ENCODE measurements around the gene RNF207.

The RNF207 gene

DNA sequence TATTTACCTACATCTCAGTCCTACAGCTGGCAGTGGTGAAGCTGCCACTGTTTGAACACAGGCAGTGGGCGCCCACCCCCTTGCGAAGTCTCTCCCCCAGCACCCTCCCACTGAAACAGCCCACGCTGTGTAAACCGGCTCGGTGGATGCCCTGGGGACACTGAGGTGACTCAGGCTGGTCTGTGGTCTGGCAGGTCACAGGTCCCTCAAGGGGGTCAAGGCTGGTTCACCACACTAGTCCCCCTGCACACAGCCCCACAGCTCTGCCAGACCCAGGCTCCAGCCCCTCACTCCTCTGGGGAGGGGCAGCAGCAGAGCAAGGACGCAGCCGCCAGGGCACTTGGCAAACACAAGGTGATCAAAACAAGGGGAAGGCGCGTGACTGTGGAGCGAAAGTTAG, 33.4 kb upstream of the RNF207 start:
- no peak for DNase-seq

DNA sequence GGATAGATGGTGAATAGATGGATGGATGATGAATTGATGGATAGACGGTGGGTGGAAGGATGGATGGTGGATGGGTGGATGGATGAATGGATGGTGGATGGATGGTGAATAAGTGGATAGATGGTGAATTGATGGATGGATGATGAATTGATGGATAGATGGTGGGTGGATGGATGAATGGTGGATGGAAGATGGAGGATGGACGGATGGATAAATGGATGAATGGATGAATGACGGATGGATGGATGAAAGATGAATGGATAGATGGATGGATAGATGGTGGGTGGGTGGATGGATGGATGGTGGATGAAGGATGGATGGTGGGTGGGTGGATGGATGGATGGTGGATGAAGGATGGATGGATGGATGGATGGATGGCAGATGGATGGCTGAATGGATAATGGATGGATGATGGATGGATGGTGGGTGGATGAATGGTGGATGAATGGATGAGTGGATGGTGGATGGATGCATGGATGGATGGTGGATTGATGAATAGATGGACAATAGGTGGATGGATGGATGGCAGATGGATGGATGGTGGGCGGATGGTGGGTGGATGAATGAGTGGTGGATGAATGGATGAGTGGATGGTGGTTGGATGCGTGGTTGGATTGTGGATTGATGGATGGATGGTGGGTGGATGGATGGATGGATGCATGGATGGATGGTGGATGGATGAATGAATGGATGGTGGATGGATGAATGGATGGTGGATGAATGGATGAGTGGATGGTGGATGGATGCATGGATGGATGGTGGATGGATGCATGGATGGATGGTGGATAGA, 31.1 kb upstream of the RNF207 start:
- no peak for DNase-seq

DNA sequence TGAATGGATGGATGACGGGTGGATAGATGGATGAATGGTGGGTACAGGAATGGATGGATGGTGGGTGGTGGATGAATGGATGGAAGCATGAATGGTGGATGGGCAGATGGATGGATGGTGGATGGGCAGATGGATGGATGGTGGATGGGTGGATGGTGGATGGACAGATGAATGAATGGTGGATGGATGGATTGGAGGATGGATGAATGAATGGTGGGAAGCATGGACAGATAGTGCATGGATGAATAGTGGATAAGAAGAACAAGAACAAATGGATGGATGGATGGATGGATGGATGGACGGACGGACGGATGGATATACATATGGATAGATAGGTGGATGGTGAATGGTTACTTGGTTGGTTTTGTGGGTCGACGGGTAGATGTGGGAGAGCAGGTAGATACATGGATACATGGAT, 30.5 kb upstream of the RNF207 start:
- no peak for DNase-seq

DNA sequence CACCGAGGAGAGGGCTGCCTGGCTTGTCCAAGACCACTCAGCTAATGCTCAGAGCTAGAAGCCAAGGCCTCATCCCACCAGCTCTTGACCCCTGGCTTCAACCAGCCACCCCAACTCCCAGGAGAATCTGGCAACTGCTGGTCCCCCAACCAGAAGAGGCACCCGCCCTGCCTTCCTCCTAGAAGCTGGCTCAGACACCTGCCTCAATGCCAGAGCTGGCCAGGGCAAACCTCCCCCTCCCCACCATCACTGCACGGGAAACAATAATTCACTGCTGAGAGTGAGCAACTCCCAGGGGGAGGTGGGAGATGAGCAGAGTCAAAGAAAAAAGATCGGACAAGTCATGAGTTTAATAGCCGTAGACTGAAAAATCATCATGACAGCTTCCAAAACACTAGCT, 29.1 kb upstream of the RNF207 start:
- no peak for DNase-seq

DNA sequence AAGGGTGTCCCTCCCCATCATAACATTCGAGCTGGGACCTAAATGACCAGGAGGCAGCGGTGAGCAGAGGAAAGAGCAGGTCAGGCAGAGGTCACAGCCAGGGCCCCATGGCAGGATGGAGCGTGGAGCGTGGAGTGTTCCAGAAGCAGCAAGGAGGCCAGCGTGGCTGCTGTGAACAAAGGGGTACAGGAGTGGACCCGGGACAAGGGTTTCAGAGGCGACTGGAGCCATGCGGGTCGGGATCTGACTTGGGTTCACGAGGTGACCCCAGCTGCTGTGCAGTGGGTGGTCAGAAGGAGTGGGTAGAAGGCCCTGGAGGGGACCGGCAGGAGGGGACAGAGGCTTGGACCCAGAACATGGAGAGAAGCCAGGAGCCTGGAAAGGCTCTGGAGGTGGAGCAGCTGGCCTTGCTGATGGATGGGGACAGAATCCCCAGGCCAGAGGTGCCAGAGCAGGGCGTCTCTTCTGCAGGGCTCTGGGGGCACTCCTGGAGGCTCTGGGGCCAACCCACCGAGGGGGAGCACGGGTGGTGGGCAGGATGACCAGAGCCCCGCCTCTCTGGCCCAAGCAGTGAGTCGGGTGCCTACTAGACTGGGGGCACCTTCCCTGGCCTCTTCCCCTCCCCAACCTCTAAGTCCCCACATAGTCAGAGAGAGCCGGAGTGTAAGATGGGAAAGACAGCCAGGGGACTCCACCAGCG, 28.1 kb upstream of the RNF207 start:
- no peak for DNase-seq

DNA sequence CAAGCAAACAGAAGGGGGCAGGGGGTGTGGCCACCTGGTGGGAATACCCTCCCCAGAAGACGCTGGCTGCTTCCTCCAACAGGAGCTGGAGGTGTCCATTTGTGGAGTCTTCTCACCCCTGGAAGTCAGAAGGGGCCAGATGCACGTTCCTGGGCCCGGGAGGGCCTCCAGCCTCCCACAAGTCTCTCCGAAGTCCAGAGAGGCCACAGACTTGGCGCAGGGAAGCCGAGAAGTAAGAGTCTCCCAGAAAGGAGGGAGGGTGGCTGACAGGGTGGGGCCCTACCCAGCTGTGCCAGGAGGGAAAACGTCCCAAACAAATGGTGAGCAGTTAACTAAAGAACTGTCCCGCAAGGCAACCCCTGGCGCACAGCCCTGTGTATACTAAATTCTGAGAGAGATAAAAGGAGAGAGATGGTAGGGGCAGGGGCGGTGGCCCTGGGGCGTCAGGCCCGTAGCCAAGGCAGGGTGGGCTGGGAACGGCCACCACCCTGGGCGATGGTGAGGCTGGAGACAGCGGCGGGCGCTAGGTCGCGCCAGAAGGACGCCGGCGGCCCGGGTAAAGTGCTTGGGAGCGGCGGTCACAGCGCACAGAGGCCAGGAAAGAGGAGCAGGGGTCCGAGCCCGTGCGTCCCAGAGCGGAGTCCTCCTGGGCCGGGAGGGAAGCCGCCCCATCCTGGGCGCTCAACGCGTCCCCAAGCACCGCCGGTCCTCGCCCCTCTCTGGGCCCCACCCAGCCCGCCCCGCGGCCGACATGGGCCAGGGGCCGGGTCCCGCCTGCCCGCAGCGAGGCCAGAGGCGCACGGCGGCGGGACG, 27.0 kb upstream of the RNF207 start:
- DNase-seq: no peak

DNA sequence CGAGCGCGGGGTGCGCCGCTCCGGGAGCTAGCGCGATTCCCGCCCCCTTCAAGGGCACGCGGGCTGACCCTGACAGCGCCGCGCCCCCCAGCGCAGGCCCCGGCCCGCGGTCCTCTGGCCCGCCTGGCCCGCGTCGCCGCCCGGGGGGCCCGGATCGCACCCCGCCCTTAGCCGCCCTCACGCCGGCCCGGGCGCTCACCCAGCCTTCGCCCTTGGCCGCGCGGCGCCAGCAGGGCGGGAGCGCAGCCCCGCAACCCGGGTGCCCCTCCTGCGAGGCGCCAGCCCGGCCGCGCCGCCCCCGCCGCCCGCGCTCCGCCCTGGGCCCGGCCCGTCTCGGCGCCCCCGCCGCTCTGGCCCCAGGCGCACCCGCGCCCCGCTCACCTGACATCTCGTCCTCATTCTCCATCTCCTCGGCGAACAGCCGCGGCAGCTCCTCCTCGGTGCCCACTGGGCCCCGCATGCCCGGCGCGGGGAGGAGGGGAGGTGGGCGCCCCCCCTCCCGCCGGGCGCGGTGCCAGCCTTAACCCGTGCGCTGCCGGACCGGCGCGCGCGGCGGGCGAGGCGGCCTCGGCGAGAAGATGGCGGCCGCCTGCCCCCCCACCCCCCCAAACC, 26.2 kb upstream of the RNF207 start:
- peak in 1 of 51 donors; percentile 12 for DNase-seq

DNA sequence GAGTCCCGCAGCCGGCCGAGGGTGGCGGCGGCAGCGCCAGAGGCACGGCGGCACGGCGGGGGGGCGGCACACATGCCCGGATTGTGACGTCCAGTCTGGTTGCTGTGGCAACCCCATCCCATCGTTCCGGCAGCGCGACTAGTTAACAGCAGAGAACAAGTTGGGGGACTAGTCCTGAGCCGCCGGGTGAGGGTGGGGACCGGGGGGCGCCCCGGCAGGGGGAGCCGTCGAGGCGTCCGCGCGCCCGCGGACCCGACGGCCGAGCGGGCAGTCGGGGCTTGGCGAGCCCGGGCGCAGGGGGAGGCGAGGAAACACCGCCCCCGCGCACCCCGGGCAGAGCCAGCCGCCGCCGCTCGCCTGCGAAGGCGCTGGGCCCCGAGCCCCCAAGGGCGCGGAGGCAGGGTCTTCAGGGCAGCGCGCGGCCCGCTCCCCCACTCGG, 25.6 kb upstream of the RNF207 start, which contains the start of gene CHD5:
Gene CHD5, minus strand, starts transcription at position 54 of the 439 bp plus-strand sequence. CDS start 298 bp downstream, outside the sequence.
- DNase-seq: peak in 6 of 51 donors; percentile 13 to 37 (median 28)

DNA sequence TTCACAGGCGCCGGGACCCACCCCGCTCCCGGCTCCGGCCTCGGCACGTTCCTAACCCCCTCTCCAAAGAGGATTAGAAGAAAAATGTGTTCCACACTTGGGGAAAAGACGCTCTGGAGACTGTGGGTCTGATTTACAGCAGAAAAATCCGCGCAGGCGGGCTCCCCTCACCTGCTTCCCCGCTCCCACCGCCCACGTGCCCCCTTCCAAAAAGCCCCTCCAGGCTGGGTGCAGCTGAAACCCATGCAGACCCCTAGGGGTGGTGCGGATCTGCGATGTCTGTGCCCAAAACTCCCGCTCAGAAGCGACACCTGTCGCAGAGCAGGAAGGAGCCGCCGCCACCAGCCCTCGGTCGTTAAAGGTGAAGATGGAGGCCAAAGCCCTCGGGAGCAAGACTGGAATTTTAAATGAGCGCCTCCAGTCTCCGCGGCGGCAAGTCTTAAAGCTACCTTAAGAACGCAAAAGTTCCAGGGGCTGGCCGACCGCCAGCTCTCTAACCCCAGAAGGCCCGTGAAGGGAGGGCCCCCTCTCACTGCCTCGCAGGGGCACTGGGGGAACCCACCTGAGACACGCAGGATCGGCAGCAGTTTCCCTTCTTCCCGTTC, 25.1 kb upstream of the RNF207 start:
- no peak for DNase-seq

DNA sequence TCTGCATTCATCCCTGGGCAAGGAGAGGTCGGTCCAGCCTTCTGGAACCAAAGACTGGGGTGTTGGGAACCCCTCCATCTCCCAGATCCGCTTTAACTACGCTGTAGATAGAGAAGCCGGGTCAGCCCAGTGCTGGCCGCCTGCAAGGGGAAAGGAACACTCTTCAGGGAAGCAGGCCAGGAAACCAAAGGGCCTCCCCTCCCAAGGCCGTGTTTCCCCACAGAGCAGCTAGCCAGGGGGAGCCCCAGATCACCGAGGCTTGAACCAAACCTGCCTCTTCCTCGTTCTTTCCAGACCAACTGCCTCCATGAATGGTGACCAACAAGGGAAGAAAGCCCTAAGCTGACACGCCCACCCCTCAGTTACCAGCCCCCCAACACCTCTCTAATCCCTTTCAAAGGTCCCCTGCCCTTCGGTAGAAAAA, 24.6 kb upstream of the RNF207 start:
- no peak for DNase-seq

DNA sequence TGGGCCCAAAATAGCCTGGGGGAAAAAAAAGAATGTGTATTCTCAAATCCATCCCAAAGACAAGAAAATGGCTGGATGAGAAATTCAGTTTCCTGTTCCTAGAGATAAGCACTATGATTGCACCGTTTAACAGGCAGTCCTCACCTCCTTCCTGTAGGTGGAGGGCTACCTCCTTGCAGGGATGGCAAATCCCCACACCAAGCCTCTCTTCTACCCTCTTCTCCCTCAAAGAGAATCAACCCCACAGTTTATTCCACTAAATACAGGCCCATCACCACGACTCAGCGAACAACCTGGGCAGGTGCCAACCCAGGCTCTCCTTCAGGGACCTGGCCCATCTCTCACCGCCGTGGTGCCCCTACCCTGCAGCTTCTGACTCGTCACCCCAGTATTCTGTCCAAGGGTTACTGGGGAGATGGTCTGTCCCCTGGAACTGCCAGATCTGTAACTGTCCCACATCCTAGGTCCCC, 22.4 kb upstream of the RNF207 start:
- no peak for DNase-seq

DNA sequence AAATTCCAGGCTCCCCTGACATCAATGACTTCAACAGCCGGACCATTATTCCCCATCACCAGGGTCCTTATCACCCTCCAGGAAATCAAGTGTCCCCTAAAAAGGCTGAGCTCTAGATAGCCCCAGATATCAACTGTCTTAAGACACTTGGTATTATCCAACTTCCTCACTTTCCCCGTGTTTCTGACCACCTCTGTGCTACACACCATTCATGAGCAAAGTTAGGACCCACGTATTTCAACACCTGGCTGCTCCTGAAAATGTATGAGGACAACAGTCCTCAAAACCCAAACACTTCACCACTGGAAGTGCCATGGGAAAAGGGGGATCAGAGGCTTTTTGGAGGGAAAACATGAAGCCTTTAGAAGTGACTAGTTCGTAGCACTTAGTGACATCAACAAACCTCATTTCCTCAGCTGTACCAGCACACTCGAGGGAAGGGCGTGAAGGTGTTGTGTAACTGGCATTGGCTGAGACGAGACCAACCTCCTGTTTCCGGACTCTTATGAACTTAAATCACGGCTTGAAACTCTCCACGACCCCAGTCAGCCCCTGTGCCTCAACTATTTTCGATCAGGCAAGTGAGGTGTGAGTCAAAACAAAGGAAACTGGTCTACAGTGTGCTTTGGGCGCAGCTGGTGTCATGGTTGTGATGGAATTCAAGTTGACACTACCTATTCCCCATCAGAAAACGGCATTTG, 21.7 kb upstream of the RNF207 start:
- DNase-seq: no peak

DNA sequence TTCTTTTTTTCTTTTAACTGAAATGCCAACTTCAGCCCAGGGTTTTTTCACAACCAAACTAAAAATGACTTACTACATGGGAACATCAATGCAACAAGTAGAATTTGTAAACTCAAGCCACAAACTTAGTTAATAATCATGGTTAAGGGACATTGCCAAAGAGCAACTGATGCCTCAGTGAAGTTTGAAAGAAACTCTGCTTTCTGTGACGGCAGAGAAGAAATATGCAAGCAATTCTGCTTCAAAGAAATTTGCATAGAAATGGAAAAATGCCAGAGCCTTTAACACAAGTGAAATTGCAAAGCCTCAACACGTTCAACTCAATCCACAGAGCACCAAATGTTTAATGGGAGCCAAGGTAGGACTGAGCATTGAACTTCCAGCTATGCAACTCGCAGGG, 20.8 kb upstream of the RNF207 start:
- DNase-seq: no peak

DNA sequence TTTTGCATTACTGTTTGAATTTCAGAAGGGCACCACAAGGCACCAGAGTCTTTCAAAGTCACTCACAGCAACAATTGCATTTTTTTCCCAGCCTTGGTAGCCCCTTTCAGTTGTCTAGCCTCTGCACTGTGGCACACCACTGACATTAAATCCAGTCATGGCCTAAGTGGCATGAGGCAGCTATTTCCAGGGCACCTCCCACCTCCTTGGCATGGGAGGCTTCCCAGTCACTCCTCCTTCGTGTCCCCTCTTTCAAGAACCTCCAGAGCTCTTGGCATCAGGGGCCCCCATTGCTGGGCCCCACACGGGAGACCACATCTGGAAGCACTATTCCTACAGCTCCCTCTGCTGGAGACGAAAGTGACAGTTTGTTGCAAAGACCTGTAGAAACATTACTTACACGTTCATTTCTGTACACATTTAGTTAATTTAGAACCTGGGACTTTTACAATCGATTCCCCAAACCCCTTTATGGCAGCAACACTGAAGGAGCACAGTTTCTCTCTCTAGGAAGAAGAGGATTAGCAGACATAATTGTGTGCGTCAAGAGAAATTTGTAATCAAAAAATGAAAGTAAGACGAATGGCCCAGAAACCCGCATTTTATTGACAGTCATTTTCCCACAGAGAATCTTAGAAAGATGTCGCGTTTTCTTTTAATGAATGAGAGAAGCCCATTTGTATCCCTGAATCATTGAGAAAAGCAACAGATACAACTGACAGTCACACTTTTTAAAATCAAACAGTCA, 20.1 kb upstream of the RNF207 start:
- DNase-seq: peak in 2 of 51 donors; percentile 14 to 25

DNA sequence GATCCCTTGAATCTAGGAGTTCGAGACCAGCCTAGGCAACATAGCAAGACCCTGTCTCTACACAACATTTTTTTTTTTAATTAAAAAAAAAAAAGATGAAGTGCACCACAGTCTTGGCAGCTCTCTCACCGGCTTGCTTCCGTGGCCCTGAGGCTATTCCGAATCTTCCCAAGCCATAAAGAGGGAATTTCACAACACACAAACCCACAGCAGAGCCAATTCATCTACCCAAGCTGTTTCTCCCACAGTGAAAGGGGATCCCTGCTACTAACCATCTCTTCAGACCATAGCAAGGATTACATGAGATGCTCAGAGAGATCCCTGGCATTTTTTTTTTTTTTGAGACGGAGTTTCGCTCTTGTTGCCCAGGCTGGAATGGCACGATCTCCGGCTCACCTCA, 17.5 kb upstream of the RNF207 start:
- DNase-seq: no peak

DNA sequence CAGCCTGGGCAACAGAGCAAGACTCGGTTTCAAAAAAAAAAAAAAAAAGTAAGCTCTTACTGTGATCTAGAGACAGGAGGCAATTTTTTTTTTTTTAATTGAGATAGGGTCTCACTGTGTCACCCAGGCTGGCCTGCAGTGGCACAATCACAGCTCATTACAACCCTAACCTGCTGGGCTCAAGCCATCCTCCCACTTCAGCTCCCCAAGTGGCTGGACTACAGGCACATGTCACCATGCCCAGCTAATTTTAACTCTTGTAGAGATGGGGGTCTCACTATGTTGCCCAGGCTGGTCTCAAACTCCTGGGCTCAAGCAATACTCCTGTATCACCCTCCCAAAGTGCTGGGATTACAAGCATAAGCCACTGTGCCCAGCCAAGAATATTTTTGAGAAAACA, 14.0 kb upstream of the RNF207 start:
- no peak for DNase-seq

DNA sequence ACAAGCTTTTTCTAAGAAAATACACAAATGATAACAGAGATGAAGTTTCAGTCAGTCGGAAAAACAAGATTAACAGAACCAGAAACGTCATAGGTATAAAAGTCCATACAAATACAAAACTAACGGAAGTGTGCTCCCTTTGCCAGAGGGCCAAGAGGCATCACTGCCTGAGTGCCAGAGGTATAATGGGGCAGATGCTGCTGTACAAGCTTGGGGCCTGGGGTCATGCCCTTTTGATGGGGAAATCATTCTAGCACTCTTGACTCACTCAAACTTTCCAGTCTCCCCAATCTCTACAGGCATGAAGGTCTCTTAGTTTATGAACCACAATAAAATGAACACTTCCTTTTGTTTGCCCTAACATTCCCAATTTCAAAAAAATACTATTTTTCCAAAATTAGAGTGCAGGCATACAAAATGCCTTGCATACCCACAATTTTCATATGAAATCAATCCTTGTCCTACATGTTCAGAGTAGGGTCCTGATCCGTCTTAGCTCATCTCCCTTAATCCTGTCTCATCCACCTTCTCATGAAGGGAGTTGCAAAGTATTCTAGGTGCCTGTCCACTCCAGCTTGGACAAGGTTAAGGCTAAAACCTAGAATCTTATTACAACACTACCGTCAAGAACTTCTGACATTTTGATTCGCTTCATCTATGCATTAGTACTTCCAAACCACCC, 8.0 kb upstream of the RNF207 start:
- no peak for DNase-seq

DNA sequence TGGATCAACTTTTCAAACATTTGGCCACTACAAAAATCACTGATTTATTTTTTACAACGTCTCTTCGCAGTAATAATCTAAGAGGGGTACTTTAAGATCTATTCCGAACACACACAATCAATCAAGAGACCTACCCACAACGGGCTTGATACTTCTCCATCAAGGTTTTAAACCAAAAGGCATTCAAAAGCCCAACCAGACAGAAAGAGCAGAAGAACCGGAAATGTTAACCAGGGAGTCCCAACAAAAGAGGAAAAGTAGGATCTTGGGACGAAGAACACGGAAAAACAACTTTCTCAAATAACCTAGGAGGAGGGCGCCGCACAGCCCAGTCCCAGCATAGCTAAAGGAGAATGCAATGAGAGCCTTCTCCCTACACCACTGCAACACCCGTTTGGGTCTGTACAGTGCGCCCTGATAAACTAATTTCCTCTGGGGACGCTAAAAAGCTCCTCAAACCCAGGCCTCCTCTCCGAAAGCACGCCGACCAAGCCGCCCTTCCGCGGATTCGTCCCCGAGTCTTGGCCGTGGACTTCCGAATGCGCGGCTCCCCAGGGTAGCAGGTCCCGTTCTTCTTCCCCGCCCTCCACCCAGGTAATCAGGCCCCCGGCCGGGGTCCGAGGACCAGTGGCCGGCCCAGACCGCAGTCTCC, 7.1 kb upstream of the RNF207 start:
- DNase-seq: peak in 1 of 51 donors; percentile 35

Data from hypothalamus (tissue), 51 donors.